Astrocyte (in vitro differentiated cells and primary cell): ENCODE measurements around the gene TSPAN32.

Experiments
- CTCF ChIP-seq: IDR thresholded peaks from 2 replicates; pipeline ENCODE4 v1.5.1; 2011; ENCODE audit warnings: low read depth, mild to moderate bottlenecking, inconsistent platforms, low read length, moderate library complexity; ENCODE audit not compliant: insufficient read depth
- EZH2 ChIP-seq: IDR thresholded peaks from 2 replicates; pipeline ENCODE4 v1.6.1; 2012; ENCODE audit warnings: mild to moderate bottlenecking, low read length, inconsistent platforms; ENCODE audit not compliant: insufficient read depth

- TF ChIP-seq CTCF (no peak), EZH2 (no peak)
These were observed 4.6 kb downstream of the TSPAN32 start for GRCh38 chr11:2306452-2306823.
